Skin of body (tissue), 3 donors: ENCODE measurements around the gene ZNF195. TPM values are rescaled to one million over a fixed set of nuclear protein-coding genes. Genes with fewer than 3 reads are reported as not detected.
"Not testable (repeated sequence)": the region's sequence is repeated elsewhere in the genome, so short reads cannot be mapped to it uniquely, and the experiment has no call there.

Source experiments
- DNase-seq: peaks from one replicate; lab custom pipeline; 2025; lab: John Stamatoyannopoulos, UW
- small RNA-seq: library from RNA; depleted of rRNA; stranded (forward); fragments of <200 nt; gene quantifications from one replicate; pipeline ENCODE3, GENCODE V24; 2014; ENCODE audit warnings: low replicate concordance
- total RNA-seq: library from RNA; depleted of rRNA; stranded (reverse); fragments of >200 nt; gene quantifications from one replicate; pipeline ENCODE4 v1.2.3, GENCODE V29; 2014

ZNF195 gene
- total RNA-seq, 1 donor from 2014 or later: 15.8 TPM

DNA sequence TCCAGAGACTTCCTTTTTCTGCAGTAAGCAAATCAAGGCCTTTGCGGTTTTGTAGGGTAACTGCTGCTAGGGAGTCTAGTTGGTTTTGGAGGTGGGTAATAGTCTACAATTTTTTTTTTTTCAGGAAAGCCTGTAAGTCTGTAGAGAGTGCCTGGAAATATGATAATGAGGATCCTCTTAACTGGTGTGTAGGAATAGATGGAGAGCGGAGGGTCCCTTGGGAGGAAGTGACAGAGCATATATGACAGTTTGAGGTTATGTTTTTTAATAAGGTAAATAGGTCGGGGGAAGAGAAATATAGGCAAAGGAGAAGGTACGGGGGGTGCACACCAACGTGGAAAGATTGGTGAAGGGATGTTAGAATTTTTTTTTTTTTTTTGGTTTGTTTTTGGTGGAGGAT is 25.9 kb downstream of the ZNF195 start:
- no peak for DNase-seq

DNA sequence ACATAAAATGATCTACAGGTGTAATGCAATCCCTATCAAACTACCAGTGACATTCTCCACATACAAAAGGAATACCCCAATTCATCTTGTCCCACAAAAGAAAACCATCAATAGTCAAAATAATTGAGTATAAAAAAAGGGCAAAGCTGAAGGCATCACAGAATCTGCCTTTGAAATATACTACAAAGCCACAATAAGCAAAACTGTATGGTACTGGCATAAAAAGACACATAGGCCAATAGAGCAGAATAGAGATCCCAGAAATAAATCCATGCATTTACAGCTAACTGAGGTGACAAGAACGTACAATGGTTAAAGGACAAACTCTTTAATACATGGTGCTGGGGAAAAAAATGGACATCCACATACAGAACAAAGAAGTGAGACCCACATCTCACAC is 31.8 kb downstream of the ZNF195 start:
- DNase-seq: no peak

DNA sequence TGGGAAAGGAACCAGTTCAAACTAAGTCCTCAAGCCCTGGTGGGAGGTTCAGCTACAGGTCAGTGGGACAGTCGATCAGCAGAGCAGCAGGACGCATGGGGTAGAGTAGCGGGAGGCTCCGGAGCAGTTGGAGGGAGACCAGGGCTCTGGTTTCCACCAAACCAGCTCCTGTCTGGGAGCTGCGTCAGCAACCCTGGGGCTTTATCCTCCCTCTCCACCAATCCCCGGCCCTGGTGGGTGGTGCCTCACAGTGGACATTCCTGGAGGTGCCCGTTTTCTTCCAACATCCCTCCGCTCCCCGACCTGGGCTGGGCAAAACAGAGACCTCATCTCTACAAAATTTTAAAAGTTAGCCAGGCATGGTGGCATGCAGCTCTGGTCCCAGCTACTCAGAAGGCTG is 32.4 kb downstream of the ZNF195 start:
- no peak for DNase-seq

DNA sequence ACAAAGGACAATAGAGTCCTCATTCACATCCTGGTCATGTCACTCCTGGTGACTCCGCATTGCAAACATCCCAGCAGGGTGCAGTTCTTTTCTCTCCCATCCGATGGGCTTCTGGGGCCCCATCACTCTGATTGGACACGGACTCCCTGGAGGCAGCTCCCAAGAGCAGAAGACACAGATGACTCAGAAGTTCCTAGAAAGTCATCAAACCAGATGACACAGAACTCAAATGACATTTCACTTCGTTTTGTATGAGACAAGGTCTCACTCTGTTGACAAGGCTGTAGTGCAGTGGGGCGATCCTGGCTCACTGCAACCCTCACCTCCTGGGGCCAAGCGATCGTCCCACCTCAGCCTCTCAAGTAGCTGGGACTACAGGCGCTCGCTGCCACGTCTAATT is 33.2 kb downstream of the ZNF195 start:
- no peak for DNase-seq

DNA sequence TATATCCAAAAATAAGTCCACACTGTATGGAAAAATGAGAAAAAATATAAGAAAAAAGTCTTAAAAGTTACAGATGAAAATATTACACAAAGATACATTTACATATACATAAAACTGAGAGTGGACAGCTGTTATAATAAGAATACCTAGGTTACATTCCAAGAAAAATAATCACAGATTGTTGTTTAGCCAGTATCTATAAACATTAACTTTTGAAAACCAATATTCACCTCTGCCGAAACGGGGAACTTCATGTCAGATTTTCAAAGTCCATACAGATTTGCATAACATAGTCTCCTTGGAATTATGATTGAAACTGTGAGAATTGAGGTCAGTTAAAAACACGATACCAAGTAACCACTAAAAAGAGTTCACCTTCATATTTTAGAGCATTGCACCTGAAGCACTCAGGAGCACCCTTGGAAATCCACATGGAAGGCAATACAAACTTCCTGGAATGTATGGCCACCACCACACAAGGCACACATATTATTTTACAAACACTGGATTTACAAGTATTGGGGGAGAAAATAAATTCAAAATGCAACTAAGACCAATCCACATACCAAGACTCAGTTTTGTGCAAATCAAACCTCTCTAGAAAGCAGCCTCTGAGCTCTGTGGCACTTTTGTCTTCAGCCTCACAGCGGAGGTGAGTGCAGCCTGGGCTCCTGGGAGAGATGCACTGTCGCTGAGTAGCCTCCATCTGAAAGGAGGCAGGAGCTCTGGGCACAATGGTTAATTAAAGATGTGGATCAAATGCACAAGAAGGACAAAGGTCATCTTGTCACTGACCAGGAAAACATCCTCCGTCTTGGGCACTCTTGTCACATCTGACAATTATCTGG is 34.4 kb downstream of the ZNF195 start:
- DNase-seq: no peak

DNA sequence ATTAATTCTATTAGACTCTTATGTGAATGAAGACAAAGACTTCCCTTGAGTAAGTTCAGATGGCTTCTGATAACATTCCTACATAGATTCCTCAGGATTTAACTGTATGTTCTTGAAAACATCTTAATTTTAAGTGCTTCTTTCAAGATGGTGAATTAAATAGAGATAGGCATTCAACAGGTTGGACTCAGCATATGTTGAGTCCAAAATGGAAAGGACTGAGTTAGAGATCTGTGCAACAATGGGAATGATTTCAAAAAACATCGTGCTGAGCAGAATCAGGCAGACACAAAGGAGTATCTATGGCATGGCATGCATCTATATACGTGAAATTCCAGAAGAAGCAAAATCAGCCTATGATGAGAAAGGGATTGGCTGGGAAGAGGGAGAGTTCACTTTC is 36.2 kb downstream of the ZNF195 start:
- DNase-seq: no peak

DNA sequence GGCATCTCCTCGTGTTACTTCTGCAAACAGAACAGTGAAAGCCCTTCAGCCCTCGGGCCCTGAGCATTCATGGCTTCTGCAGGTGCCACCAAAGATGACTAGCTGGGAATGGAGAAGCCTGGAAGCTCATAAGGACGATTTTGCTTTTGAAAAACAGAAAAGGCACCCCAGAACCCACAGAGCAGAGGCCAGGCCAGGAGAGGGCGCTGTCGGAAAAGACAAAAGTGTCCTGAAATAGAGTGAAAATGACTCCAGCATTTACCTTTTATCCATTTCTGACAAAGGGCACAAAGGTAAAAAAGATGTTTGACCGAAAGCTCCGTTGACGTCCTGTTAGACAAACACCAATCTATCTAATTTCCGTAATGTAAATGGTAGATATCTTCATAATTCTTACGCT is 37.6 kb downstream of the ZNF195 start:
- peak; percentile 10 for DNase-seq

DNA sequence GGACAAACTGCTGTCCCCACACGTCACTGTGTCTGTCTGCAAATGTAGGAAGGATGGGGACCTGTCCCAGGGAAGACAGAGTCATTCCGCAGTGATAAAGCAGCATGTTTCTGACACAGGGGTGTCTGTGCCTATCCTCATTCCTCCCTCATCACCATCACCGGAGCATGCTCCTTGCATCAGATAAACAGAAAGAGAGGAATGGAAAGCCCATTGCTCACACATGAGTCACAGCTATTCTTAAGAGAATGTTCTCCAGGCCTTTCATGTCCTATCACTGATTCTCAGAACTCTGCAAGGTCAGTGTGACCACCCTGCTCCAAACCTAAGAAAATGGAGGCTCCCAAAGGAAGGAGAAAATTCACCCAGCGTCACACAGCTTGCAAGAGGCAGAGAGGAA is 38.9 kb downstream of the ZNF195 start:
- no peak for DNase-seq

DNA sequence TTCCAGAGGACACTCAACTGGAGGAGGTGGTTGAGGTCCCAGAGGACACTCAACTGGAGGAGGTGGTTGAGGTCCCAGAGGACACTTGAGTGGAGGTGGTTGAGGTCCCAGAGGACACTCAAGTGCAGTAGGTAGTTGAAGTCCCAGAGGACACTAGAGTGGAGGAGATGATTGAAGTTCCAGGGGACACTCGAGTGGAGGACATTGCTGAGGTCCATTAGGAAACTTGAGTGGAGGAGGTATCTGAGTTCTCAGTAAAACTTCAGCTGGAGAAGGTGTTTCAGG is 39.7 kb downstream of the ZNF195 start:
- no peak for DNase-seq

DNA sequence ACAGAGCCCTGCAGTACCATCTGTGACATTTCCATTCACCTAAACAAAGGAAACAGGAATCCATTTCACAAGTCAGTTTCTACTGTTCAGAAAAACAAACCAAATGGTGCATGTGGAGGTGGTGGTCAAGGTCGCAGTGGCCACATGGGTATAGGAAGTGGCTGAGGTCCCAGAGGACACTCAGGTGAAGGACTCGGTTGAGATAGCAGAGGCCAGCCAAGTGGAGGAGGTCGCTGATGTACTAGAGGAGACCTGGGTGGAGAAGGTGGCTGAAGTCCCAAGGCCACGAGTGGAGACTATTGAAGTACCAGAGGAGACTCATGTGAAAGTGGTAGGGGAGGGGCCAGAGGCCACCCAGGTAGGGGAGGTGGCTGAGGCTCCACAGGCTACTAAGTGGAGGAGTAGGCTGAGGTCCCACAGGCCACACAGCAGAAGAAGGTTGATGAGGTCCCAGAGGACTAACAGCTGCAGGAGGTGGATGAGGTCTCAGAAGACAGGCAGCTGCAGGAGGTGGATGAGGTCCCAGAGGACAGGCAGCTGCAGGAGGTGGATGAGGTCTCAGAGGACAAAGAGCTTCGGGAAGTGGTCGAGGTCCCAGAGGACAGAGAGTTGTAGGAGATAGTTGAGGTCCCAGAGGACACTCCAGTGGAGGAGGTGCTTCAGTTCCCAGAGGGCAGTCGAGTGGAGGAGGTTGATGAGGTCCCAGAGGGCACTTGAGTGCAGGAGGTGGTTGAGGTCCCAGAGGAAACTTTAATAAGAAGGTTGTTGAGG is 40.2 kb downstream of the ZNF195 start:
- DNase-seq: no peak

DNA sequence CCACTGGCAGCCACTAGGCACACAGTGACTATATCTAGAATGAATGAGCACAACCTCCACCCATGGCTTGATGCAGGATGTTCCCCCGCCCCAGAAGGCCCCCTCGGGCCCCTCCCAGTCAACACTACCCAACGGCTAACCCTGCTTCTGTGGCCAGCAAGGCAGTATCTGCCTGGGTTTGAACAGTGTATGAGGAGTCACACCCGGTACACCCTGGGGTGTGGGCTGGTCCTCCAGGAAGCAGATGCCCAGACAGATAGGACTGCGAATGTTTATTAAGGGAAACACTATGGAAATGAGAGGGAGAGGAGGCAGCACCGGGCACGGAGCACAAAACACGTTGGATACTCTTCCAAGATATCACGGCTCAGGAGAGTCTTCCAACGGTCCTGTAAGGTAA is 42.5 kb downstream of the ZNF195 start:
- DNase-seq: not testable (repeated sequence)

DNA sequence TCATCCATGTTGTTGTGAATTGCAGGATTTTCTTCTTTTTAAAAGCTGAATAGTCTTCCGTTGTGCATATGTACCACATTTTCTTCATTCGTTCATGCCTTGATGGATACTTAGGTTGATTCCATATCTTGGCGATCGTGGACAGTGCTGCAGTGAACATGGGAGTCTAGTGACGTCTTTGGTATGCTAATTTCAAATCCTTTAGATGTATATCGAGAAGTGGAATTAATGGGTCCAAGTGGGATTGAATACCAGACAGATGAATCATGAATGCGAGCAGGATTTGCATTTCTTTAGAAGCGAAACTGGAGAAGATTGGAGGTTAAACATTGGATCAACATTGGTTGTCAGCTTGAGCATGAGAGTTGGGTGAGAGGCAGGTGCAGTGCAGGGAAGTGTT is 45.8 kb downstream of the ZNF195 start:
- not testable (repeated sequence) for DNase-seq

DNA sequence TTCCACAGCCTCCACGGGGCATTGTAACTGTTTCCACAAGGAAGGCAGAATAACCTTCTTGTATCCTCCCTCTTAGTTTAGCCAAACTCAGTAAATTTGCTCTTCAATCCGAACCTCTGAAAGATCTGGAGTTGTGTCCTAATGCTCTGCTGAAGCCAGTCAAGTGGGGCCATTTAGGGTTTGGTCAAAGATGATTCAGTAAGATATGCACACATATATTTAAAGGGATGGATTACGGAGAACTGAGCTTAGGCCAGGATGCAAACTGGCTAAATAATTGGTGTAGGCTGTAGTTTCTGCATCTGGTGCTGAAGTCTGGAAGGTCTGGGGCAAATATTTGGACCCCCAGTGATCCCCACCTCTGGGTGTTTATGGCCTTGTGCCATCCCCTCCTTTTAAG is 47.9 kb downstream of the ZNF195 start:
- not testable (repeated sequence) for DNase-seq

DNA sequence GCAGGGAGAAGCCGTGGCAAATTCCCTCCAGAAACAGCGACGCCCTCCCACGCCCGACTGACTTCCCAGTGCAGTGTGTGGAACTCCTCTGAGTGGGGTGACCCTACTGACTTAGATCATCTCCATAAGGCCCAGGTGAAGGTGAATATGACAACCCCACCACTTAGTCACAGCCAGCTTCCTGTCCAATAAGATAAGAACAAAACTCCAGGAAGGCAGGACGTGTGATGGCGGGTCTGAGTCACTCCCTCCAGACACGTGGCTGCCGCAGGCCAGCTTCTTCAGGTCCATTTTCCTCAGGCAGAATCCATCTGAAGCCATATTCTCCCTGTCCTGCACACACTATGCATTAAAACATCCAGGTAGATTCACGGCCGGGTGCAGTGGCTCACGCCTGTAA is 48.9 kb downstream of the ZNF195 start:
- not testable (repeated sequence) for DNase-seq

DNA sequence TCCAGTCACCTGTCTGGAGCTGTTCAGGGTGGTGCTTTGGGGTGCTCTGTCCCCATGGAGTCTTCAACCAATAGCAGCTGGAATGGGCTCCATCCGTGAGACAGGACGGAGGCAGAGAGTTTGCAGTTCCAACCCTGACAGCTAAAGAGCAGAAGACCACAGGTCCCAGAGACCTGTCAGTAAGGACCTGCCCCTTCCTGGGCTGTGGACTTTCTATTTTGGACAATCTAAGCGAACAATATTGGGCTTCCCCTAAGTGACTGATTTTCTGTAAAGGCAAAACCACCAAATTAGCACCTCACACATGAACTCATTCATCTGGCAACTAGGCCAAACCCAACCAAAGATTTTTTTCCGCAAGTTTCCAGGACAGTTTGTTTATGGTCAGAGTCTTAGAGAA is 50.4 kb downstream of the ZNF195 start:
- not testable (repeated sequence) for DNase-seq

DNA sequence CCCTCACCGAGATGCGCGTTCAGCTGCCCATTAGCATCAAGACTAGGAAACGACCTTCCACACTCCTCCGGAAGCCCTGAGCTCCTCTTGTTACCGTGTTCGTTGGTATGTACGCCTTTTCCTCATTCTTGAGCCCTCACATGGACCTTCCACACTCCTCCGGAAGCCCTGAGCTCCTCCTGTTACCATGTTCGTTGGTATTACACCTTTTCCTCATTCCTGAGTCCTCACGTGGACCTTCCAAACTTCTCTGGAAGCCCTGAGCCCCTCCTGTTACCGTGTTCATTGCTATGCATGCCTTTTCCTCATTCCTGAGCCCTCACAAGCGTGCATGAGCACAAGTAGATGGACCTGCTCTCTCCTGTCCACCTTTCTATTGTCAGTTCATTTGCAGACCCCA is 52.5 kb downstream of the ZNF195 start:
- not testable (repeated sequence) for DNase-seq

DNA sequence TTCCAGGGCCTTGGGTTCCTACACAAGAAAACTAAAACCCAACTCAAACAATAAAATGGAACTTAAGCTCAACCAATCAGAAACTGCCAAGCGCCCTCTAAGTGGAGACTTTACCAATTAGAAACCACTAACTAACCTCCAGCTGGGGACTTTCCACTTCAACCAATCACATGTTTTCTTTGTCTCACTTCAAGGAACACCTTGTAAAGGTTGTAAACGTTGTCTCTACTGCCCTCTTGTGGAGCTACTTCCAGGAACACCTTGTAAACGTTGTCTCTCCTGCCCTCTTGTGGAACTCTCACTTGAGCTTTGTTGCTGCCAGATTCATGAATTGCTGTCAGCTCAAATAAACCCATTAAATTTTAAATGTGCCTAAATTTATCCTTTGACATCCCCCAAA is 54.2 kb downstream of the ZNF195 start:
- DNase-seq: not testable (repeated sequence)

Small RNAs within 50 kb of the gene (small RNA-seq; reads per million reads assigned to genes)
- not detected for gene AC123788.2

Other genes with a start within 250 kb of the ZNF195 start
- 19.6 TPM for gene OSBPL5, start 213.8 kb downstream of the ZNF195 start, total RNA-seq
- gene MRGPRG, start 160.3 kb downstream of the ZNF195 start, total RNA-seq: not detected
- gene MRGPRE, start 146.7 kb downstream of the ZNF195 start, total RNA-seq: not detected